Measurements from ENCODE around the gene GADD45GIP1. TPM values are rescaled to one million over a fixed set of nuclear protein-coding genes. Genes with fewer than 3 reads are reported as not detected.

GADD45GIP1 gene
- total and polyA plus RNA-seq, 2 donors (not counting 1 experiment from before 2014, with no cell fraction given), result 19.5 to 19.7 TPM

DNA sequence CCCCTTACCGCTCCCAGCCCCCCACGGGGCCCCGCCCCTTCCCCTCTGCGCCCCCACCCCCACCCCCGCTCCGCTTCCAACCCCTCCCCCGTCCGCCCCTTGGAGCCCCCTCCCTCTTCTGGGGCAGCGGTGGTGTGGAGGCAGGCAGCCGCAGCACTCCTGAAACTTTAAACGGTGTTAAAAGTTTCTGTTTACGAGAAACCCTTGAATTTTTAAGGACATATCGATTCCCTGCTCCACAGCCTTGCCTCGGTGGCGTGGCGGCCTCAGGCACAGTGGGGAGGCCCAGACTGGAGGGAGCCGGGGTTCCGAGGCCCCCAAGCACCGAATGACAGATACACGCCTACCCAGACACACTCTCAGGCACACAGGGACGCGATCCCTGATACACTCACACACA is 33.4 kb upstream of the GADD45GIP1 start:
- Histone ChIP-seq H2AFZ (ENCODE audit: low read length) (no peak overlapping the region), H3K27ac (ENCODE audit: insufficient read depth, low read length) (no peak overlapping the region), H3K27me3 (ENCODE audit: control insufficient read depth, insufficient read depth, low read length) (no peaks in the 10 kb centered on the region), H3K9ac (ENCODE audit: insufficient read depth, low read length) (no peak overlapping the region), H4K20me1 (ENCODE audit: control insufficient read depth, extremely low read depth, insufficient read depth, low read length) (no peaks in the 10 kb centered on the region), H3K36me3 (ENCODE audit: control insufficient read depth, insufficient read depth, low read length) (no peaks in the 10 kb centered on the region), H3K4me2 (ENCODE audit: extremely low read depth, insufficient read depth, low read length) (no peak overlapping the region), H3K9me3 (ENCODE audit: control insufficient read depth, insufficient read depth, low read depth, low read length) (no peaks in the 10 kb centered on the region), H3K4me1 (ENCODE audit: control insufficient read depth, extremely low read depth, insufficient read depth, low read length) (peaks cover 4% of the 10 kb centered on the region), H3K79me2 (ENCODE audit: control insufficient read depth, insufficient read depth, low read length) (peaks cover 1% of the 10 kb centered on the region), H3K4me3 (replicated peaks in 1 of 4; ENCODE audit: control extremely low read depth in 1 of 4, insufficient read depth in 1 of 4, low read depth in 3 of 4, low read length in 4 of 4) (no peak overlapping the region)
- TF ChIP-seq EZH2 (IDR thresholded peaks at IDR 0.05; ENCODE audit: low read length, missing control alignments) (no peak), CTCF (conservative IDR thresholded peaks at IDR 0.05 in 1 of 2, IDR thresholded peaks at IDR 0.05 in 1 of 2; ENCODE audit: low read depth in 1 of 2, low read length in 2 of 2) (no peak)
- no peak for DNase-seq (ENCODE audit: low read depth in 2 of 2)

DNA sequence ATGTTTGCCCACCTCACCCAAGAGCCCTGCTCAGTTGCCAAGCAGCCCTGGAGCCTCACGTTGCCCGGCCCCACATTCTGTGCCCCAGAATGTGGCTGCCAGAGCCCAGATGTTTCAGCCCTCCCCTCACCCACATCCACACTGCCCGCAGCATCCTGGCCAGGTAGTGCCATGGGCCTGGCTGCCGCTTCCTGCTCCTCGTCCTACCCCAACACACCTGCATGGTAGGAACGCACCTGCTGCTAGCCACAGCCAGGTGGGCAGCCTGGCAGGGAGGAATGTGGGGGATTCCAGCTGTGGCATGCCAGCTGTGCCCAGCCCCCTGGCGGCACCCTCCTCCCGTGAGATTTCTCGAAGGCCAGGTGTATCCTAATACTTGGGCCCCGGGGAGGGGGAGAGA is 30.8 kb upstream of the GADD45GIP1 start:
- DNase-seq (ENCODE audit: low read depth in 2 of 2), result no peak
- Histone ChIP-seq H3K27me3 (ENCODE audit: control insufficient read depth, insufficient read depth, low read length) (no peaks in the 10 kb centered on the region), H3K4me1 (ENCODE audit: control insufficient read depth, extremely low read depth, insufficient read depth, low read length) (peaks cover 11% of the 10 kb centered on the region), H2AFZ (ENCODE audit: low read length) (no peak overlapping the region), H3K4me2 (ENCODE audit: extremely low read depth, insufficient read depth, low read length) (no peak overlapping the region), H3K9ac (ENCODE audit: insufficient read depth, low read length) (no peak overlapping the region), H3K36me3 (ENCODE audit: control insufficient read depth, insufficient read depth, low read length) (no peaks in the 10 kb centered on the region), H3K27ac (ENCODE audit: insufficient read depth, low read length) (no peak overlapping the region), H3K4me3 (replicated peaks in 1 of 4; ENCODE audit: control extremely low read depth in 1 of 4, insufficient read depth in 1 of 4, low read depth in 3 of 4, low read length in 4 of 4) (no peak overlapping the region), H4K20me1 (ENCODE audit: control insufficient read depth, extremely low read depth, insufficient read depth, low read length) (no peaks in the 10 kb centered on the region), H3K79me2 (ENCODE audit: control insufficient read depth, insufficient read depth, low read length) (no peaks in the 10 kb centered on the region), H3K9me3 (ENCODE audit: control insufficient read depth, insufficient read depth, low read depth, low read length) (no peaks in the 10 kb centered on the region)
- no peak for TF ChIP-seq EZH2 (IDR thresholded peaks at IDR 0.05; ENCODE audit: low read length, missing control alignments)
- no peak for TF ChIP-seq CTCF (conservative IDR thresholded peaks at IDR 0.05 in 1 of 2, IDR thresholded peaks at IDR 0.05 in 1 of 2; ENCODE audit: low read depth in 1 of 2, low read length in 2 of 2)

DNA sequence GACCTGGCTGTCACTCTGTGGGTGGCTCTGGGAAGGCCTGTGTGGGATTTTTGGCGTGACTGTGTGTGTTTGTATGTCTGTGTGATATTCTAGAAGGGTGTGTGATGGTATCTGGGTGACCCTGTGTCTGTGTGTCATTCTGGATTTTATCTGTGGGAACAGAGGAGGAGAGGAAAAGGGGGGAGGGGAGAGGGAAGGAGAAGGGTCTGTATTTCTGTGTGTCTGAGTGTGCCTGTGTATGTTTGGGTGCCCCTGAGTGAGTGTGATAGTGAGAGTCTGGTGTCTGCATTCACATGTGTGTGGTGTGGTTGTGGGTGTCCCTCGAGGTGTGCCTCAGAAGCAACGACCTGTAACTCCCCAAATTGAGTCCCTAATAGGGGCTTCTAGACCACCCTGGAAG is 30.2 kb upstream of the GADD45GIP1 start:
- no peak overlapping the region for H3K4me2 ChIP-seq (ENCODE audit: extremely low read depth, insufficient read depth, low read length)
- H3K9ac ChIP-seq (ENCODE audit: insufficient read depth, low read length), result no peak overlapping the region
- H3K36me3 ChIP-seq (ENCODE audit: control insufficient read depth, insufficient read depth, low read length), result no peaks in the 10 kb centered on the region
- H3K4me1 ChIP-seq (ENCODE audit: control insufficient read depth, extremely low read depth, insufficient read depth, low read length), result peaks cover 11% of the 10 kb centered on the region
- TF ChIP-seq CTCF (conservative IDR thresholded peaks at IDR 0.05 in 1 of 2, IDR thresholded peaks at IDR 0.05 in 1 of 2; ENCODE audit: low read depth in 1 of 2, low read length in 2 of 2), result no peak
- H3K4me3 ChIP-seq (replicated peaks in 1 of 4; ENCODE audit: control extremely low read depth in 1 of 4, insufficient read depth in 1 of 4, low read depth in 3 of 4, low read length in 4 of 4), result no peak overlapping the region
- H4K20me1 ChIP-seq (ENCODE audit: control insufficient read depth, extremely low read depth, insufficient read depth, low read length), result no peaks in the 10 kb centered on the region
- no peak overlapping the region for H3K27ac ChIP-seq (ENCODE audit: insufficient read depth, low read length)
- no peaks in the 10 kb centered on the region for H3K27me3 ChIP-seq (ENCODE audit: control insufficient read depth, insufficient read depth, low read length)
- H3K9me3 ChIP-seq (ENCODE audit: control insufficient read depth, insufficient read depth, low read depth, low read length), result no peaks in the 10 kb centered on the region
- no peak for DNase-seq (ENCODE audit: low read depth in 2 of 2)
- no peaks in the 10 kb centered on the region for H3K79me2 ChIP-seq (ENCODE audit: control insufficient read depth, insufficient read depth, low read length)
- H2AFZ ChIP-seq (ENCODE audit: low read length), result no peak overlapping the region
